Loucy (cell line): ENCODE measurements around the gene TMTC2.
"Not testable (repeated sequence)": the region's sequence is repeated elsewhere in the genome, so short reads cannot be mapped to it uniquely, and the experiment has no call there.

ENCODE experiments used
- EZH2phosphoT487 ChIP-seq: fragments of 200-600 bp; IDR thresholded peaks from 2 replicates; pipeline ENCODE4 v1.6.1; 2018; ENCODE audit warnings: antibody characterized with exemption, mild to moderate bottlenecking, moderate library complexity, borderline replicate concordance
- TF ChIP-seq, protein P1 (sequence below): fragments of 200-600 bp; sonication (generic); conservative IDR thresholded peaks from 2 replicates; pipeline ENCODE4 v1.5.1; 2014; ENCODE audit warnings: mild to moderate bottlenecking, antibody characterized with exemption, low read length

DNA sequence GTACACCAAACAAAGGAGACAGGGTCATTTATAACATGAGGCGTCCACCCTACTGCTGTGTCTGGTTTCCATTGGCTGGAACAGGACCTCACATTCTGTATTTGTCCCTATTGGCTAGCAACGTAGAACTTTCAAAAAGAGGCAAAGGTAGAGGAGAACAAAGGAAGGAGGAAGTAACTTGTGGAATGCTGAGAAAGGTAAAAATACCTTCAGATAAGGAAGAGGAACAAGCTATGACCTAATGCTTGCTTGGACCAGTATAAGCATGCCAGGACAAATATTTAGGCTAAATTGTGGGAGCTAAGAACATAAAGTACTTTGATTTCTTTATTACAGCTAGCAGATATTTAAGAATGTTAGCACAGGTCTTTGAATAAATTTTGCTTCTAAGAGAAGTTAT, 118.3 kb downstream of the TMTC2 start:
- not testable (repeated sequence) for TF ChIP-seq EZH2phosphoT487
- TF ChIP-seq, protein P1, sequence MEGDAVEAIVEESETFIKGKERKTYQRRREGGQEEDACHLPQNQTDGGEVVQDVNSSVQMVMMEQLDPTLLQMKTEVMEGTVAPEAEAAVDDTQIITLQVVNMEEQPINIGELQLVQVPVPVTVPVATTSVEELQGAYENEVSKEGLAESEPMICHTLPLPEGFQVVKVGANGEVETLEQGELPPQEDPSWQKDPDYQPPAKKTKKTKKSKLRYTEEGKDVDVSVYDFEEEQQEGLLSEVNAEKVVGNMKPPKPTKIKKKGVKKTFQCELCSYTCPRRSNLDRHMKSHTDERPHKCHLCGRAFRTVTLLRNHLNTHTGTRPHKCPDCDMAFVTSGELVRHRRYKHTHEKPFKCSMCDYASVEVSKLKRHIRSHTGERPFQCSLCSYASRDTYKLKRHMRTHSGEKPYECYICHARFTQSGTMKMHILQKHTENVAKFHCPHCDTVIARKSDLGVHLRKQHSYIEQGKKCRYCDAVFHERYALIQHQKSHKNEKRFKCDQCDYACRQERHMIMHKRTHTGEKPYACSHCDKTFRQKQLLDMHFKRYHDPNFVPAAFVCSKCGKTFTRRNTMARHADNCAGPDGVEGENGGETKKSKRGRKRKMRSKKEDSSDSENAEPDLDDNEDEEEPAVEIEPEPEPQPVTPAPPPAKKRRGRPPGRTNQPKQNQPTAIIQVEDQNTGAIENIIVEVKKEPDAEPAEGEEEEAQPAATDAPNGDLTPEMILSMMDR = not testable (repeated sequence)
